ENCODE measurements around the gene TBCK.
"Not testable (repeated sequence)": the region's sequence is repeated elsewhere in the genome, so short reads cannot be mapped to it uniquely, and the experiment has no call there.

Gene TBCK

DNA sequence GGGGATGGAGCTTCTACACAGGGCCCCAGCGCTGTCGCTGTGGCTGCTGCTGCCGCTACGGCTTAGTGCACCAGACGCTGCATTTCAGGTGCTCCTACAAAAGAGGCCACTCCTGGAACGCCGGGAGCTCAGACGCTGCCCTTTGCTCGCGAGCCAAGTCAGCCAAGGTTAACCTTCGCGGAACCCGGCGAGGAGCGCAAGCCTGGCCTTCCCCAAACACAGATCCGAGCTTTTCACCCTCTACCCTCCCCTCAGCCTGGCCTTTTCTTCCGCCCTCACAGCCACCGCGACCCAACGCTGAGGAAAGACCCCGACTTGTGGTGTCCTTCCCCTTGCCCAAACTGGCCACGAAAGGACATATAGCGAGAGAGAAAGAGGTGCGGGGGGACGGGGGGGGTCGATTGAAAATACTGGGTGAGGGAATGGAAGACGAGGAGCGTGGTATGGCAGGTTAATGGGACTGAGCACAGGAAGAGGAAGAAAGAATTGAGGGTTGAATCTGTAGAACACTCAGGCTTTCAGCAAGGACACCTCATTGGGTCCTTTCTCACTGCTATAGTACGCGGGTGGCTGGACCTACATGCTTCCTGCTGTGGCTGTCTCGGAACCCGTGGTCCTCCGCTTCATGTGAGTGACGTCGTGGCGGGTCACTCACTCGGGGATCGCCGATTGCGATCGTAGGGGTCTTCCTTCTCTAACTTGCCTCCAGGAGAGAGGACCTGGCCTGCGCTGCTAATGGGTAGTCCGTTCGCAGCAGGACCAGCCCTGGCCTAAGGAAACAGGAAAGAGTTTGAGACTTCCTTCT lies at the start of gene TBCK, which contains the start of gene AIMP1:
Gene TBCK (minus strand): TSS at position 242 of the 805 bp plus-strand sequence. CDS start 7,249 bp downstream, outside the sequence.
Gene AIMP1 (plus strand): TSS at position 583 of the 805 bp plus-strand sequence. CDS start 8,460 bp downstream, outside the sequence.
- DNase-seq (ENCODE audit: low read depth) = peak; percentile 62

- no peak for DNase-seq (ENCODE audit: low read depth)
Measured at GRCh38 chr4:106365613-106366012, 49.6 kb upstream of the TBCK start.

- no peak for DNase-seq (ENCODE audit: low read depth)
Measured at GRCh38 chr4:106364282-106364681, 48.3 kb upstream of the TBCK start.

- DNase-seq (ENCODE audit: low read depth) = no peak
Measured at GRCh38 chr4:106362086-106362825, 46.2 kb upstream of the TBCK start.

DNA sequence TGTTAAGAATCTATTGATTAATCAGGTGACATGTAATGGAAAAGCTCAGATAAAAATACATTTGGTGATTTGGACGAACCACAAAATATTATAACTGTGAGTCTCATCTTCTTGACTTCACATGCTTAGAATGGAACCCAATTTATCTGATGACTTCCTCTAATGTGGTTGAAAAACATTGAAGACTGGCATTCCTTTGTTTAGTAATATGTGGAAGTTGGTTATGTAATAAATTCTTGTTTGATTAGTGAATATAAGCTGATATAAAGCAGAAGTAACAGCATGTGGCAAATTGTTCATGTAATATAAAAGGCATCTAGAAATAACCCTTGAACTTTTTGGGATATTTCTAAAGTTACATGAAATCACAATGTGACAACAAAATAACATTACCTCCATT lies 42.9 kb upstream of the TBCK start:
- no peak for DNase-seq (ENCODE audit: low read depth)

DNA sequence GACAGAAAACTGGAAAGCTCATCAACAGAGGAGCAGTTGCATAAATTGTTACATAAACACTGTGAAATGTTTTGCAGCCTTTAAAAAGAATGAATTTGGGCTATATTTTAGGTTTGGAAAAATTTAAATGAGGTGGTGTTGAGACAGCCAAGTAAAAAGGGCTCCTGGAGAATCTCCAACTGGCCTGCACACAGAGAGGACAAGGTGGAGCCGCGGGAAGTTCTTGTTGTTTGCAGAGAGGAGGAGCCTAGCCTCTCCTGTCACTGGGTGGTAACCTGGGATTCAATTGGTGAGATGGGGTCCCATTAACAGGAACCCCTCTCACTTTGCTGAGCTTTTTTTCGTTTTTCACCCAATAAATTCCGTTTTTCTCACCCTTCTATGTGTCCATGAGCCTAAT lies 39.2 kb upstream of the TBCK start:
- no peak for DNase-seq (ENCODE audit: low read depth)

DNA sequence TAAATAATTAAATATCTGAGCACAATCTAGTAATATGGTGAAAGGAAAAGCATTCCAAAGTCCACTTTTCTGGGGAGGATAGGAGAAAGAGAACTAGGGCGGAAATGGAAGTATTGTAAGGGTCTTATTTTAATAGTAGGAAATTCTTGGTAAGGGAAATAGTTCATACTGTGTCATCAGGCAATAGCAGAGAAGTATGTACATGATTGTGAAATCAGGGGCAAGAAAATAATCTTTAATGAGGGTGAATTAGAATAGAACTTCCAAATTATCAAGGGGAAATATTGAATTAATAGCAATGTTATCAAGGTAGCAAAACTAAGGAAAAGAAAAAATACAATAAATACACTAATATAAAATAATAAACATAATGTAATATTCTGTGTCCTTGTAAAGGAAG lies 37.8 kb upstream of the TBCK start:
- no peak for DNase-seq (ENCODE audit: low read depth)

- DNase-seq (ENCODE audit: low read depth) = no peak
Measured at GRCh38 chr4:106351016-106351415, 35.0 kb upstream of the TBCK start.

- DNase-seq (ENCODE audit: low read depth) = no peak
Measured at GRCh38 chr4:106347167-106347566, 31.2 kb upstream of the TBCK start.

- no peak for DNase-seq (ENCODE audit: low read depth)
Measured at GRCh38 chr4:106344647-106344970, 28.6 kb upstream of the TBCK start.

DNA sequence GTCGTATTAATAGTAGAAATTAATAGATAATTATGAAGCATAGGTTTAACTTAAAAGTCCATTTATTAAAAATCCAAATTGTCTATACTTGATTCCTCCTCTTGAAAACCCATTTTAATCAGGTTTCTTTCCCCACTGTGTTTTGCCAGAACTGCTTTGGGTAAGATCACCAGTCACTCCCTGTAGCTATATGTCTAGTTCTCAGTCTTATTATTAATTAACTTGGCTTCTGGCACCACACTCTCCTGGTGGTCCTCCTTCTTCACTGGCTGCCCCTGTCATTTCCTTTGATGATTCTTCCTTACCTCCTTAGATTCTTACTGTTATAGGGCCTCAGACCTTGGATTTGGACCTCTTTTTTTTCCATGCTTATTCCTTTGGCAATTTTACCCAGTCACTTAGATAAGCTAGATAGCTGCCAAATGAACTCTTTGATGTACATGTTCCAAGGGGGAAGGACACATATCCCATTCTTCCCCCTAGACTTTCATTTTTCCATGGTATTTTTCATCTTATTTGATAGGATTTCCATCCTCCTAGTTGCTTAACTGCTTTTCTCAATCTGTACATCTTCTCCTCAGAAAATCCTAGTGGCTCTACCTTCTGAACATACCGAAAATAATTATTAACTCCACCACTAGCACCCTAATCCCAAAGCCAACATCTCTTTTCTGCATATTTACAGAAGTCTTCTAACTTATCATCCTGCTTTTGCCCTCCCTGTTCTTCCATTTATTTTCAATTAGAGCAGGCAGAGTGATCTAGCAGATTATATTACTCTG lies 28.0 kb upstream of the TBCK start:
- no peak for DNase-seq (ENCODE audit: low read depth)

DNA sequence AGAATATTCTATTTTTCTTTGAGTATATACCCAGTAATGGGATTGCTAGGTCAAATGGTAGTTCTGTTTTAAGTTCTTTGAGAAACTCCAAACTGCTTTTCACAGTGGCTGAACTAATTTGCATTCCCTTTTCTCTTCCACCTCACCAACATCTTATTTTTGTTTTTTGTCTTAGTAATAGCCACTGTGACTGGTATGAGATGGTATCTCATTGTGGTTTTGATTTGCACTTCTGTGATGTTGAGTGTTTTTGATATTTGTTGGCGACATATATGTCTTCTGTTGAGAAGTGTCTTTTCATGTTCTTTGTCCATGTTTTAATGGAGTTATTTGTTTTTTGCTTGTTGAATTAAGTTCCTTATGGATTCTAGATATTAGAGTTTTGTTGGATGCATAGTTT lies 24.8 kb upstream of the TBCK start:
- no peak for DNase-seq (ENCODE audit: low read depth)

- DNase-seq (ENCODE audit: low read depth) = no peak
Measured at GRCh38 chr4:106339431-106339830, 23.4 kb upstream of the TBCK start.

GRCh38 chr4:106338671-106339070 lies 22.7 kb upstream of the TBCK start:
- DNase-seq (ENCODE audit: low read depth) = no peak

- no peak for DNase-seq (ENCODE audit: low read depth)
Measured at GRCh38 chr4:106337916-106338315, 21.9 kb upstream of the TBCK start.

DNA sequence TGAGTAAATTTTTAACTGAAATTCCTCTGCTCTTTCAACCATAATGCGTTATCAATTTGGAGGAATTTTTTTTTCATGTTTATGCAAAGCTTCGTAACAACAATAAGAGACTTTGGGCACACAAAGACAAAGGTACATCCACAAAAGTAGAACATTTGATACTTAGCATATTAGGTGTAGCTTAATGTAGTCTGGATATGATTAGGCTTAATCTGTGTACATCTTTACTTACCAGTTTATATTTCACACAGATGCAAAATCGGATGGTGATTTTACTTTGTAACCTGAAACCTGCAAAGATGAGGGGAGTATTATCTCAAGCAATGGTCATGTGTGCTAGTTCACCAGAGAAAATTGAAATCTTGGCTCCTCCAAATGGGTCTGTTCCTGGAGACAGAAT lies 20.6 kb upstream of the TBCK start:
- DNase-seq (ENCODE audit: low read depth) = no peak

DNA sequence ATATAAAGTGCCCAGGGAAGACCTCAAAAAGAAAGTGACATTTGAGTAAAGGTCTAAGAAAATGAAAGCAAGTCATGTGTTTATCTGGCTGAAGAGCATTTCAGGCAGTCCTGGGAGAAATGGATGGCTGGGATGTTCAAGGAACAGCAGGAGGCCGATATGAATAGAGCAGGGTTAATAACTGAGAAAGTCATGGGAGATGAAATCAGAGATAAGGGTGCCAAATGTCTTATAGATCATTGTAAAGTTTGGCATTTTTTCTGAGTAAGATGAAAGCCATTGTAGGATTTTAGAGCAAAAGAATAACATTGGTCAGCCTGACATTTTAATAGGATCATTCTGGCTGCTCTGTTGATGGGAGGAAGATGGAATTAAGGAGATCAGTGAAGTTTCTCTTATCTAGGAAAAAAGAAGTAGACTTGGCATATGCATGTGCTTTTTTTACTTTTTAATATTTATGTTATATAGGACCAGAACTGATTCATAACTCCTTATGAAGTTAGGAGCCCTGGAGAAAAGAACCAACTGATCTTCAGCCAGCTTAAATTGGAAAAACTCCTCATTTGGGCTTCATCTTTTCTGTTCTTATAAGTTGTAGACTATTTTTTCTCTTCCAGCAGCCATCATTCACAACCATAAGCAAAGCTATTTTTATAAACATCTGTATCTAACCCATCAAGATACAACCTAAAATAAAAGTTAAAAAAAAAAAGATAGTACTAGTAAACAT lies 18.9 kb upstream of the TBCK start:
- no peak for DNase-seq (ENCODE audit: low read depth)

DNA sequence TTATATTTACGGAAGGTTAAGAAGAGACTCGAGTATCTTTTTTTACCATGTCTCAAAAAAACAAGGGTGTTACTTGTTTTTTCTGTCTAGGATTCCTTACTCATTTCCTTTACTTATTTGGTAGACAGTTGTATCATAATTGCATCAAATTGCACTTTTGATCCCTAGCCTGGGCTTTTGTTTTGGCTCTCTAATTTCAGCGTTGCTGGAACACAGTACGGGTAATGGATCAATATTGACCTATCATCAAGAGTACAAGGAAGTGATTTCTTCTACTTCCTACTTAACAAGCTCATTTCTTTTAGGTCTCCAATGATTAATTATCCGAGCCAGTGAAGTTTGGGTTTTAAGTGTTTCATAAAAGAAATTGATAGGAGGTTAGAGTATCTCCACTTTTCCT lies 17.2 kb upstream of the TBCK start:
- DNase-seq (ENCODE audit: low read depth) = no peak

DNA sequence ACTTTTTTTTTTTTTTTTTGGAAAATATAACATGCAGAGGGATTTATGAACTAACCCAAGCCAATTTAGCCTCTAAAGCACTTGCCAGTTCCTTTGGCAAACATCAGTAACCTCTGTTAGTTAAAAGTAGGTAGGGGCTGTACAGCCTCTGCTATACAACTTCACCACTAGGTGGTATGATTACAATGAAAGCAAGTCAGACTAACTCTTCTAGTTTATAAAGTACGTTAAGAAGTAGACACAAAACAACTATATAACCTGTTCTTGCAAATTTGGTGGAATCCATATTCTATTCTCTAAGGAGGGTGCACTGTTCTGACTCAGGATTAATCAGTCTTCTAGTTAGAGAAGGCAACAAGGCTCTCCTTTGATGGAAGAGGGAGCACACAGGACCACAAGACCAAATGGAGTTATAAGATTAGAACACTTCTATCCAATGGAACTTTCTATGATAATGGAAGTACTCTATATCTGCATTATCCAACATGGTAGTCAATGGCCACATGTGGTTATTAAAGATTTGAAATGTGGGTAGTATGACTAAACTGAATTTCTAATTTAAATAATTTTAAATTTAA lies 13.1 kb upstream of the TBCK start:
- DNase-seq (ENCODE audit: low read depth) = no peak

- no peak for DNase-seq (ENCODE audit: low read depth)
Measured at GRCh38 chr4:106325800-106326199, 9.8 kb upstream of the TBCK start.

- no peak for DNase-seq (ENCODE audit: low read depth)
Measured at GRCh38 chr4:106323119-106323518, 7.1 kb upstream of the TBCK start.

DNA sequence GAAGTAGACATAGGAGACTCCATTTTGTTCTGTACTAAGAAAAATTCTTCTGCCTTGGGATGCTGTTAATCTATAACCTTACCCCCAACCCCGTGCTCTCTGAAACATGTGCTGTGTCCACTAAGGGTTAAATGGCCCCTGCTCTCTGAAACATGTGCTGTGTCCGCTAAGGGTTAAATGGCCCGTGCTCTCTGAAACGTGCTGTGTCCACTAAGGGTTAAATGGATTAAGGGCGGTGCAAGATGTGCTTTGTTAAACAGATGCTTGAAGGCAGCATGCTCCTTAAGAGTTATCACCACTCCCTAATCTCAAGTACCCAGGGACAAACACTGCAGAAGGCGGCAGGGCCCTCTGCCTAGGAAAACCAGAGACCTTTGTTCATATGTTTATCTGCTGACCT lies 5.8 kb upstream of the TBCK start:
- not testable (repeated sequence) for DNase-seq (ENCODE audit: low read depth)

Measured in stimulated activated CD8-positive, alpha-beta memory T cell treated with anti-CD3 and anti-CD28 coated beads, Interleukin-15, amount 100 ng/mL, for 24 hours (primary cell).